ENCODE measurements around the gene ODF2L. TPM values are rescaled to one million over a fixed set of nuclear protein-coding genes. Genes with fewer than 3 reads are reported as not detected.

ODF2L gene, protein sequence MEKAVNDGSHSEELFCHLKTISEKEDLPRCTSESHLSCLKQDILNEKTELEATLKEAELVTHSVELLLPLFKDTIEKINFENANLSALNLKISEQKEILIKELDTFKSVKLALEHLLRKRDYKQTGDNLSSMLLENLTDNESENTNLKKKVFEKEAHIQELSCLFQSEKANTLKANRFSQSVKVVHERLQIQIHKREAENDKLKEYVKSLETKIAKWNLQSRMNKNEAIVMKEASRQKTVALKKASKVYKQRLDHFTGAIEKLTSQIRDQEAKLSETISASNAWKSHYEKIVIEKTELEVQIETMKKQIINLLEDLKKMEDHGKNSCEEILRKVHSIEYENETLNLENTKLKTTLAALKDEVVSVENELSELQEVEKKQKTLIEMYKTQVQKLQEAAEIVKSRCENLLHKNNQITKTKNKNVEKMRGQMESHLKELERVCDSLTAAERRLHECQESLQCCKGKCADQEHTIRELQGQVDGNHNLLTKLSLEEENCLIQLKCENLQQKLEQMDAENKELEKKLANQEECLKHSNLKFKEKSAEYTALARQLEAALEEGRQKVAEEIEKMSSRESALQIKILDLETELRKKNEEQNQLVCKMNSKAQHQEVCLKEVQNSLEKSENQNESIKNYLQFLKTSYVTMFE
- total RNA-seq (2022; extraction: Qiagen RNA extraction; ENCODE audit: low read depth) = 8.2 to 13.1 TPM (median 9.0 TPM) in 5 replicates

DNA sequence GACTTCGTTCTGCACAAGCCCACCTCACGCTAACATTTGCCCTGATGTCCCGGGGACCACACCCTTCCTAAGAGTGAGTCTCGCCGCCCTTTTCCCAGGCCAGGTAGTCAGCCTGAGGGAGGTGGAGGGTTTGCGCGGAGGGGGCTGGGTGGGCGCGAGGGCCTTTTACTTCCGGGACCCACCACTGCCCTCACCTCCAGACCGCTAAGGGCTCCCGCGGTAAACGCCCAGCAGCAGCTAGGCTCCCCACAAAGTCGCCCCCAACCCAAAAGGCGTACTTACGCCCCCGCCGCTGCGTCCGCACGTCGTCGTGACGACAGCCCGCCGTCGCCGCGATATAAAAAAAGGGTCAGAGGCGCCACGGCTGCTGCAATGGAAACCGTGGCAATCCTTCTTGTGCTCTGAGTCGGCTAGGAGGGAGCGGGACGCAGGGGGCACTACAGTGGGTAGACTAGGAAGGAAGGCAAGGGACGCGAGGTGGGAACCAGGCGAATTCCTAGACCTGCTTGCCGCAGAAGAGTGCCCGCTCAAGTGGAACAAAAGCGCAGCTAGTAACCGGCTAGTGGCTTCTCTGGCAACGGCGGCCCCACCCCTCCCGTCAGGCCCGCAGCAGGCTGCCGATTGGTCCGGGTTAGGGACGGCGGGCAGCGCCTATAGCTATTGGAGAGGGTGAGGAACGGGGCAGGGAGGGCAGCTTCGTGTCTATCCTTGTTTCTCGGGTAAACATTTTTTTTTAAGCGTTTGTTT, at the start of gene ODF2L:
TSS of gene ODF2L (minus strand) at position 573 of the 747 bp plus-strand sequence. CDS start 9,296 bp downstream, outside the sequence.

GRCh38 chr1:86423873-86424272, 27.8 kb upstream of the ODF2L start, which contains the start of gene CLCA2:
Gene CLCA2 (plus strand): TSS chr1:86424171. CDS start chr1:86424248, 77 bp downstream.

Other genes with a start within 250 kb of the ODF2L start
- 0.01 to 0.03 TPM (median 0.03 TPM) in 3 of 5 replicates, not detected in the others for gene COL24A1, start 239.6 kb downstream of the ODF2L start, total RNA-seq (2022; extraction: Qiagen RNA extraction; ENCODE audit: low read depth)
- not detected in 5 replicates for gene CLCA2, start 27.8 kb upstream of the ODF2L start, total RNA-seq (2022; extraction: Qiagen RNA extraction; ENCODE audit: low read depth)
- gene CLCA1, start 72.6 kb upstream of the ODF2L start, total RNA-seq (2022; extraction: Qiagen RNA extraction; ENCODE audit: low read depth) = not detected in 5 replicates
- not detected in 5 replicates for gene CLCA4, start 150.8 kb upstream of the ODF2L start, total RNA-seq (2022; extraction: Qiagen RNA extraction; ENCODE audit: low read depth)

Measured in A549 treated with DMSO at 1 μM for 4 hours (cell line).